Hindlimb muscle (tissue), 1 donor: ENCODE data around the gene DVL2. TPM values are rescaled to one million over a fixed set of nuclear protein-coding genes. Genes with fewer than 3 reads are reported as not detected.

Experiments used
- DNase-seq: peaks from one replicate; pipeline ENCODE4 v3.0.0-alpha.2; 2013
- polyA plus RNA-seq: library from polyadenylated mRNA; unstranded; fragments of 120-200 nt; gene quantifications from one replicate; pipeline ENCODE4 v1.2.1, GENCODE V29; 2013; ENCODE audit not compliant: insufficient read length

DVL2 gene
- polyA plus RNA-seq, result 40.6 TPM

DNA sequence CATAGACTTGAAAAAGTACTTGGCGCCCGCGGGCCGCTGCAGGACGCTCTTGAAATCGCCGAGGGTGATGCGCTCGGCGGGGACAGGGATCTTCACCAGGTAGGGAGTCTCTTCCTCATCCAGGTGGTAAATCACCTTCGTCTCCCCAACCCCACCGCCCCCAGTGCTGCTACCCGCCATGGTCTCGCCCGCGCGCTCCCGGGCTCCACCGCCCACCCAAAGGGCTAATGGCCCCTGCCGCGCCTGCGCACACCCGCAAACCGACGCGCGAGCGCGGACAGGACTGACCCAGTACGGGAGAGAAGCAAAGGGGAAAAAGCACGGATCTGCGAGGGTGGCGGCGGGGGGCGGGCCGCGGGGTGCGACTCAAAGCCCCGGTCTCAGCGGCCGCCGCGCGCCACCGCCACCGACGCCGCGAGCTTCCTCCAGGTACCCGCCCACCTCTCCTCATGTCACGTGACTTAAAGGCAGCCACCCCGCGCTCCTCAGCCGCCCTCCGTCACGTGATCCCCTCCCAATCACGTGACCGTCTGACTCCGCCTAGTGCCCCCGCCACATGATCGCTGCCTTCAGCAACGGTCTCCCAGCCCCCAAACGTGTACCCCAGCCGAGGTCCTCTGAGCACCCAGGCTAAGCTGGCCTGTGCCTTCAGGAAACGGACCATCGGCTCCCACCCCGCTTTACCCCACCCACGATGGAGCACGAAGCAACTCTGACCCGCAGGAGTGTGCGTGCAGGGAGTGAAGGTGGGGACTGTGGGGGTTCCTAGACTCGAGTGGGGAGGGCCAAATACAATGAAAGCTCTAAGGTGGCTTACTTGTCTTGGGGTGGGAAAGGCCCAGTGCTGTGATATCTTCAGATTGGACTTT lies at the start of gene DVL2:
Gene DVL2 (minus strand): TSS at position 435 of the 869 bp plus-strand sequence. CDS start 255 bp downstream, at position 180.
- peak; percentile 97 for DNase-seq

DNA sequence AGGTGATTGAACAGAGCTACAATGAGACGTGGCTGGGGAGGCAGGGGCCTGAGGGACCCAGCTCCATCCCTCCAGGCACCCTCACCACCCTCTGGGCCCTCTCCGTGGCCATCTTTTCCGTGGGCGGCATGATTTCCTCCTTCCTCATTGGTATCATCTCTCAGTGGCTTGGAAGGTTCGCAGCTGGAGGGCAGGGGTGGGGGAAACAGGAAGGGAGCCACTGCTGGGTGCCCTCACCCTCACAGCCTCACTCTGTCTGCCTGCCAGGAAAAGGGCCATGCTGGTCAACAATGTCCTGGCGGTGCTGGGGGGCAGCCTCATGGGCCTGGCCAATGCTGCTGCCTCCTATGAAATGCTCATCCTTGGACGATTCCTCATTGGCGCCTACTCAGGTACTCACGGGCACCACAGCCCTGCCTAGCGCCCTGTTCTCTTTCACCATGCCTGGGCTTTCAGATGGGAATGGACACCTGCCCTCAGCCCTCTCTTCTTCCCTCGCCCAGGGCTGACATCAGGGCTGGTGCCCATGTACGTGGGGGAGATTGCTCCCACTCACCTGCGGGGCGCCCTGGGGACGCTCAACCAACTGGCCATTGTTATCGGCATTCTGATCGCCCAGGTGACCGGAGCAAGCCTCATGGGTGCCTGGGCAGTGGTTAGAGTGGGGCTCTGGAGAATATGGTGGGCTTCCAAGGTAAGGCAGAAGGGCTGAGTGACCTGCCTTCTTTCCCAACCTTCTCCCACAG lies 49.3 kb upstream of the DVL2 start:
- no peak for DNase-seq

DNA sequence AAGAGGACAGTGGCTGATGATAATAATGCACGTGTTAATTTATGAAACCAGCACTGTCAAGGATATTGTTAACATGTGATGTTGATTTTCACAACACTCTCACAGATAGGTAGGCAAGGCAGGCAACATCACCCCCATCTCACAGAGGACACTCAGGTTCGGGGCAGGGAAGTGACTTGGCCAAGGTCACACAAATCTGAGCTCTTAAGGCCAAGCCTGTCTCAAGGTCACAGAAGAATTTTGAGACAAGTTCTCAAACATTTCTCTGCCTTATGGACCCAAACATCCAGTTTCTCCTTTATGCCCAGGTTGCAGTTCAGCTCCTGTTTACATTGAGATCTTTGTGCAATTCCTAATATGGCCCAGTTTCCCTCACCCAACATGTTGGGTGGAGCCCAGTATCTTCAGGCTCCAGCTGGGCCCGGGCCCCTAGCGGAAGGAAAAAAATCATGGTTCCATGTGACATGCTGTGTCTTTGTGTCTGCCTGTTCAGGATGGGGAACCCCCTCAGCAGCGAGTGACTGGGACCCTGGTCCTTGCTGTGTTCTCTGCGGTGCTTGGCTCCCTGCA lies 48.5 kb upstream of the DVL2 start:
- no peak for DNase-seq

DNA sequence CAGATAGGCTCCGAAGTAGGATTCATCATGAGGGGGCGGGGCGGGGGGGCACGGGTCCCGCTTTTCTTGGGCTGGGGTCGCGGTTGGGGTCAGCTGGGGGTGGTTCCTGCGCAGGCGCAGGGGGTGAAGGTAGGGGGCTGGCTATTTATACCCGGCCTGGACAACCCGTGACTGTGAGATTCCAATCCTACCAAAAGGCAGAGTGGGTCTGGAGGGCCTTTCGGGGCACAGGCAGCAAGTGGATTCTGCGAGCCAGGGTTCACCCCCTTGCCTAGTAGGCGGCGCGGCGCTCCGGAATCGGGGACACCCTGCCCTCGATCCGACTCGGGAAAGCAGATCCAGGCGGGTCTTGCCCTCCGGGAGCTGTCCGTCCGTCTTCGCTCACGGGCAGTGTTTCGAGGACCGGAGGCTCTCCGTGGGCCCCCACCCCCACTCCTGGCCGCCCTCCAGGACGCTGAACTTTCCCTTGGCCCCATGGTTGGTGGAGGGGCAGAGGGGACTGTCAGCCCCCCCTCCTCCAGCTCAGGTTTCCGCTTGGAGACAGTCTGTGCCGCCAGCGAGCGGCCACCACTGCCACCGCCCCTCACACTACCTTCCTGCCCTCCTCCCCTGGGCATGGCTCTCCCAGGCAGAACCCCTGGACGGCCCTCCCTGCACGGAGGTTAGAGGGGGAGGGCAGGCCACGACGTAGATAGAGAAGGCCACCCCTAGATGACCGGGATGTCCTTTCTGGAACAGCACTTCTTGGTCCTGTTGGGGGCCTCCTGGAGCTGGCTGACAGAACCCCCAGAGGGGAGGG lies 47.8 kb upstream of the DVL2 start:
- DNase-seq, result peak; percentile 34

DNA sequence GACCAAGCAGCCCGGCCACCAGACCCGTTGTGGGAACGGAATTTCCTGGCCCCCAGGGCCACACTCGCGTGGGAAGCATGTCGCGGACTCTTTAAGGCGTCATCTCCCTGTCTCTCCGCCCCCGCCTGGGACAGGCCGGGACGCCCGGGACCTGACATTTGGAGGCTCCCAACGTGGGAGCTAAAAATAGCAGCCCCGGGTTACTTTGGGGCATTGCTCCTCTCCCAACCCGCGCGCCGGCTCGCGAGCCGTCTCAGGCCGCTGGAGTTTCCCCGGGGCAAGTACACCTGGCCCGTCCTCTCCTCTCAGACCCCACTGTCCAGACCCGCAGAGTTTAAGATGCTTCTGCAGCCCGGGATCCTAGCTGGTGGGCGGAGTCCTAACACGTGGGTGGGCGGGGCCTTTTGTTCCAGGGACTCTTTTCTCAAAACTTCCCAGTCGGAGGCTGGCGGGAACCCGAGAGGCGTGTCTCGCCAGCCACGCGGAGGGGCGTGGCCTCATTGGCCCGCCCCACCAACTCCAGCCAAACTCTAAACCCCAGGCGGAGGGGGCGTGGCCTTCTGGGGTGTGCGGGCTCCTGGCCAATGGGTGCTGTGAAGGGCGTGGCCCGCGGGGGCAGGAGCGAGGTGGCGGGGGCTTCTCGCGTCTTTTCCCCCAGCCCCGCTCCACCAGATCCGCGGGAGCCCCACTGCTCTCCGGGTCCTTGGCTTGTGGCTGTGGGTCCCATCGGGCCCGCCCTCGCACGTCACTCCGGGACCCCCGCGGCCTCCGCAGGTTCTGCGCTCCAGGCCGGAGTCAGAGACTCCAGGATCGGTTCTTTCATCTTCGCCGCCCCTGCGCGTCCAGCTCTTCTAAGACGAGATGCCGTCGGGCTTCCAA lies 47.0 kb upstream of the DVL2 start, which contains the start of gene SLC2A4:
Gene SLC2A4 (plus strand): TSS at position 645 of the 879 bp plus-strand sequence. CDS start 217 bp downstream, at position 862.
- DNase-seq, result peak; percentile 87

DNA sequence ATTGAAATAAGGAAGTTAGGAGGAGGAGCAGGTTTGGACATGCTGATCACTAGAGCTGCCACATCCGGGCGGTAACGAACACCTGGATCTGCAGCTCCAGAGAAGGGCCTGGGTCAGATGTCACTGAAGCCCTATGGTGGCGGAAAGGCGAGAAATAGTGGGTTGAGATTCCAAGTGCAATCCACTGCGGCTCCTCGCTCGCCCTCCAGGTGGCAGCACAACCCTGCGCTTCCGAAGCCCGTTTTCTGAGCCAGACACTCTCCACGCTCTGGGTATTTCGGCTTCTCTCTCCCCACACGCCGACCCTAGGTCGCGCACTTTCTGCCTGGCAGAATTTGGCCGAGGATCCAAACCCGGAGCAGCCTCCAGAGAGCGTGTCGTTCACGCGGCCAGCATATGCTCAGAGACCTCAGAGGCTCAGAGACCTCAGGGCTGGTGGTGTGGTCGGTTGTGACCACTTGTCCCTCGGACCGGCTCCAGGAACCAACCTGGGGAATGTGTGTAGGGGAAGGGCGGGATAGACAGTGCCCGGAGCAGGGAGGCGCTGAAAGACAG lies 46.3 kb upstream of the DVL2 start:
- DNase-seq, result peak; percentile 81

DNA sequence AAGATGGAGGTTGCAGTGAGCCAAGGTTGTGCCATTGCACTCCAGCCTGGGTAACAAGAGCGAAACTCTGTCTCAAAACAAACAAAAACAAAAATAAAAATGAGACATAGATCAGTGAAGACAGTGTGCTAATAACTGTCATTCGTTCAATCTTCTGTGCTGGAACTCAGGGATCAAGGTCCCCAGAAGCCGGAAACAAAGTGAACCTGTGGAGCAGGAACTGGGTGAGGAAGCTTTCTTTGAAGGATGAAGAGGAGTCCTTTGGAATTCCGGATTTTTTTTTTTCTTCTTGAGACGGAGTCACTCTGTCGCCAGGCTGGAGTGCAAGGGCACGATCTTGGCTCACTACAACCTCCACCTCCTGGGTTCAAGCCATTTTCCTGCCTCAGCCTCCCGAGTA lies 45.1 kb upstream of the DVL2 start:
- DNase-seq, result no peak

GRCh38 chr17:7266784-7267183 lies 32.5 kb upstream of the DVL2 start:
- no peak for DNase-seq

DNA sequence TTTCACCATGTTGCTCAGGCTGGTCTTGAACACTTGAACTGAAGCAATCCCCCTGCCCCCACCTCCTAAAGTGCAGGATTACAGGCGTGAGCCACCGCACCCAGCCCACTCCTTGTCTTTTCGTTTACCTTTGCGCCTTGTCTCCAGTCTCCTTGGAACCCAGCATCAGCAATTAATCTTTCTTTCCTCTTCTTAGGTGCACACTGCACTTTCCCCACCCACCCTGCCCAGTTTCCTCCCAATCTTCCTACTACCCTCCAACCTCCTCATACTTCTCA lies 29.4 kb upstream of the DVL2 start:
- DNase-seq, result no peak

DNA sequence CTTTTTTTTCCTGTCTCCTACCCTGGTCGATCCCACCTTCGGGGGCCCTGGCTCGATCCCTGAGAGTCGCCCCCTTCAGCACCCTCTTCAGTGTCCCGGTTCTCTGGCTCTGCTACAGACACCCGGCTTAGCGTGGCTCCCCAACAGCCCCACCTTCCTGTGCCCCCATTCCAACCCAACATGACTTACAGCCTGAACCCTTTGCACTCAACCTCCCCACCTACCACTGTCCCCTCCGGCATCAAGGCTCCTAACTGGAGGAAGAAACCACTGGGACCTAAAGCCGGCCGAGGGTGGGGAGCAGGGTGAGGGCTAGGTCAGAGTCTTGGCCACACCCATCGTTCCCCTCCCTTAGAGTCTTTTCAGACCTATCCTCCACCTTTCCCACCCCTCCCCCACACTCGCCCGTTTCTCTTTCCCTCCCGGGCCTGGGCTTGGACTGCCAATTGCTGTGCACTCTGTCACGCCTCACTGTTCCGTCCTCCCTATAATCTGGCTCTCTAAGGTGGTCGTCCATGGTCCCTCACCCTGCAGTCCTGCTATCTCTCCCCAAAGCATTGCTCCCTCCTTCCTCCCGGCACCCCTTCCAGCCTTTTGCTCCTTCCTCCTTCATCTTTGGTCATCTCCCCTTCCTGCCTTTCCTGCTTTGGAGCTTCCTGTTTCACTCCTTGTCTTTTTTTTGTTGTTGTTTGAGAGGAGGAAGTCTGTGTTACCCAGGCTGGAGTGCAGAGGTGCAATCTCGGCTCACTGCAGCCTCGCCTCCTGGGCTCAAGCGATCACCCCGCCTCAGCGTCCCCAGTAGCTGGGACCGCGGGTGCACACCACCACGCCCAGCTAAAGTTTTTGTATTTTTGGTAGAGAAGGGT lies 28.9 kb upstream of the DVL2 start:
- DNase-seq, result no peak

DNA sequence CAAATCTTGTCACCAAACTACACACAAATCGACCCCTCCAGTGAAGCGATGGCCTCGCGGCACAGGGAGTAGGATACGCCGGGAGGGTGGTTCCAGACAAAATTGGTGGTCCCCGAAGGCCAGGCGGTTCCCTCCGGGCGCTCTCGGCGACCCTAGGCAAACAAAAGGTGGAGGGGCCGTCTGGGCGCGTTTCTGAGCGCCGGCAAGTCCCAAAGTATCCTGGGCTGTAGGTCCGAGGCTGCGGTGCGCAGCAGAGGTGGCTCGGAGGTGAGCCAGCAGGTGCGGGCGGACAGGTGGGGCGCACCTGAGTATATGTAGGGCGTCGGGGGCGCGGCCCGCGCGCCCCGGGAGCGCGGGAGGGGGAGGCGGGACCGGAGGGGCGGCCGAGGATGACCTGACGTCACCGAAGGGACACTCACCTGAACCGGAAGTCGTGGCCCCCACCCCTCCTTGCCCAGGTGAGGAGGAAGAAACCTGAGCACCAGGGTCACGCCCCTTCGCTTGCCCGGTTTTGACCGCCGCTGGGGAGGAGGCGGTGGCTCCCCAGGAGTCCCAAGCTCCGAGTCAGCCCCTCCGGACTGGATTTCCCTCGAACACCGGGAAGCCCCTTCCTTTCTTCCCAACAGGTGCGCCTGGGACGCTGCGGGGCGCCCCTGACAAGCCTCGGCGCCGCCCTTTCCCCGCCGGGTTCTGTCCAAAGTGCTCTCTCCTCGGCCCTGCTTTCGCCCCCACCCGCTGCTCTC lies 28.0 kb upstream of the DVL2 start, which contains the start of gene CLDN7:
Gene CLDN7 (minus strand): TSS at position 287 of the 743 bp plus-strand sequence. CDS start 435 bp downstream, outside the sequence.
- no peak for DNase-seq

DNA sequence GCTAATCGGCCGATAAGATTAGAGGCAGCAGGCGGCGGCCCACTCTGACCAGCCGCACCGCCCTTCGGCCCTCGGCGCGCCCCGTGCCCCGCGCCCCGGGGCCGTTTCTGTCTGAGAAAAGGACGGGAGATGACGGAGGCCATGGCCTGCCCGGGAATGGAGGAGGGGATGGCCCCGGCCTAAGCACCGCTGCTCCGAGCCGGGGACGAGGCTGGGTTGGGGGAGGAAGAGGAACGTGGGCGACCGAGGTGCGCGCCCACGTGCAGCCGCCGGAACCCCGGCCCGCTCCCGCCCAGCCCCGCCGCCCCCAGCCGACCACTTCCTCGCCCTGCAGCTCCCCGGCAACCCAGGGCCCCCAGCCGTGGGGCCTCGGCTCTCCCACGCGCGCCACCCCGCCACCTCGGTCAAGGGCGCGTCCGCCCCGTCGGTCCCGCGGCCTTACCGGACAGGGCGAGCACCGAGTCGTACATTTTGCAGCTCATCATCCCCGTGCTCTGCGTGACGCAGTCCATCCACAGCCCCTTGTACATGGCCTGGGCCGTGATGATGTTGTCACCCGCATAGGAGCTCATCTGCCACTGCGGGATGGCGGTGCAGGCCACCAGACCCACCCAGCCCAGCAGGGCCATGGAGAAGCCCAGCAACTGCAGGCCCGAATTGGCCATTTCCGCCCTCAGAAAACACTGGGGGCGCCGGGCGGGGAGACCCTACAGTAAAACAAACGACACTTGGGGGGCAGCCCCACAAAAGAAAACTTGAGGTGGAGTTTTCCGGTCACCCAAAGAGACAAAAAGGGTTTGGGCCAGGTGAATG lies 27.3 kb upstream of the DVL2 start:
- no peak for DNase-seq

GRCh38 chr17:7260651-7261378 lies 26.5 kb upstream of the DVL2 start:
- DNase-seq, result no peak

DNA sequence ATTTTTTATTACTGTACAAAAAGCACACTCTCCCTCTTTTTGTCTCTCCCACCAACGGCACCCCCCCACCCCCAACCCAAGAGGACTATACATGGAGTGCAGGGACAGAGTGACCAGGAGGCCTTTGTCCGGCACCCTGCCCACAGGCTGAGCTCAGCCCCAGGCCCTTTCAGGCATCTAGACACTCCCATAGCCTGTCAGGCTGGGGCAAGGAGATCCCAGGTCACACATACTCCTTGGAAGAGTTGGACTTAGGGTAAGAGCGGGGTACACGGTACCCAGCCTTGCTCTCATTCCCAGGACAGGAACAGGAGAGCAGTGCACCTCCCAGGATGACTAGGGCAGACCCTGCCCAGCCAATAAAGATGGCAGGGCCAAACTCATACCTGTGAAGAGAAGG lies 25.8 kb upstream of the DVL2 start:
- DNase-seq, result no peak

DNA sequence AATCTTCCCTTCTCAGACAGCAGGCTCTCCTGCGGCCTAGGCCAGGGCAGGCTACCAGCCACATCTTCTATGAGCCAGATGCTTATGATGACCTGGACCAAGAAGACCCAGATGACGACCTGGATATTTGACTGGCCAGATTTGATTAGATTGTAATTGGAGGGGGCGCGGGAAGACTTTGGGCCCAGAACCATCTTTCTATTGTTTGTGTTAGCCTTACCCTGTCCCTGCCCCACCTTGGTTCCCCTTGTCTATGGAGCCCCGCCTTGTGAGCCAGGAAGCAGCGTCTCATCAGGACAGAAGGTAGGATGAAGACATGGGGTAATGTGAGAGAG lies 25.2 kb upstream of the DVL2 start:
- DNase-seq, result no peak

- no peak for DNase-seq
Observed at GRCh38 chr17:7258731-7259554, 24.6 kb upstream of the DVL2 start.
